ENCODE data around the gene SLC9A8.

SLC9A8 gene

GRCh38 chr20:49791165-49791564 lies 21.5 kb upstream of the SLC9A8 start:
- no peak for TF ChIP-seq ZFX (IDR thresholded peaks at IDR 0.05; ENCODE audit: borderline replicate concordance)
- TF ChIP-seq, protein P1, sequence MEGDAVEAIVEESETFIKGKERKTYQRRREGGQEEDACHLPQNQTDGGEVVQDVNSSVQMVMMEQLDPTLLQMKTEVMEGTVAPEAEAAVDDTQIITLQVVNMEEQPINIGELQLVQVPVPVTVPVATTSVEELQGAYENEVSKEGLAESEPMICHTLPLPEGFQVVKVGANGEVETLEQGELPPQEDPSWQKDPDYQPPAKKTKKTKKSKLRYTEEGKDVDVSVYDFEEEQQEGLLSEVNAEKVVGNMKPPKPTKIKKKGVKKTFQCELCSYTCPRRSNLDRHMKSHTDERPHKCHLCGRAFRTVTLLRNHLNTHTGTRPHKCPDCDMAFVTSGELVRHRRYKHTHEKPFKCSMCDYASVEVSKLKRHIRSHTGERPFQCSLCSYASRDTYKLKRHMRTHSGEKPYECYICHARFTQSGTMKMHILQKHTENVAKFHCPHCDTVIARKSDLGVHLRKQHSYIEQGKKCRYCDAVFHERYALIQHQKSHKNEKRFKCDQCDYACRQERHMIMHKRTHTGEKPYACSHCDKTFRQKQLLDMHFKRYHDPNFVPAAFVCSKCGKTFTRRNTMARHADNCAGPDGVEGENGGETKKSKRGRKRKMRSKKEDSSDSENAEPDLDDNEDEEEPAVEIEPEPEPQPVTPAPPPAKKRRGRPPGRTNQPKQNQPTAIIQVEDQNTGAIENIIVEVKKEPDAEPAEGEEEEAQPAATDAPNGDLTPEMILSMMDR (IDR thresholded peaks at IDR 0.05): no peak

DNA sequence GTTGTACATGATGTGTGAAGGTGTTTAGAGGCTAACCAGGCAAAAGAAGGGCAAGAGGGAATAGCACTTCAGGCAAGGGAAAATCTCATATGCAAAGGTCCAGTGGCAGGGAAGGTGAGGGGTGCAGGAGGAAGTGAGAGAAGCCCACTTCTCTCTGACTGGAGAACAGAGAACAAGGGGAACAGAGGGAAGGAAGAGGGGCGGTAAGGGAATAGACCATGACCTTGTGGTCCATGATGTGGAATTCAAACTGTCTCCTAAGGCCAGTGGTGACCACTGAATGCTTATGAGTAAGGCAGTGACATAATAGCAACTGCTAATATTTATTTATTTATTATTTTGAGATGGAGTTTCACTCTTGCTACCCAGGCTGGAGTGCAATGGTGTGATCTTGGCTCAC lies 20.6 kb upstream of the SLC9A8 start:
- no peak for TF ChIP-seq ZFX (IDR thresholded peaks at IDR 0.05; ENCODE audit: borderline replicate concordance)
- TF ChIP-seq, protein P1 (IDR thresholded peaks at IDR 0.05): no peak
- H3K27ac ChIP-seq: no peak overlapping the region

More at GRCh38 chr20:49791165-49791564, 21.5 kb upstream of the SLC9A8 start:
- H3K27ac ChIP-seq: no peak overlapping the region

- TF ChIP-seq, protein P1 (IDR thresholded peaks at IDR 0.05): no peak
- TF ChIP-seq ZFX (IDR thresholded peaks at IDR 0.05; ENCODE audit: borderline replicate concordance): no peak
- H3K27ac ChIP-seq: no peak overlapping the region
Observed at GRCh38 chr20:49792611-49793010, 20.0 kb upstream of the SLC9A8 start.

DNA sequence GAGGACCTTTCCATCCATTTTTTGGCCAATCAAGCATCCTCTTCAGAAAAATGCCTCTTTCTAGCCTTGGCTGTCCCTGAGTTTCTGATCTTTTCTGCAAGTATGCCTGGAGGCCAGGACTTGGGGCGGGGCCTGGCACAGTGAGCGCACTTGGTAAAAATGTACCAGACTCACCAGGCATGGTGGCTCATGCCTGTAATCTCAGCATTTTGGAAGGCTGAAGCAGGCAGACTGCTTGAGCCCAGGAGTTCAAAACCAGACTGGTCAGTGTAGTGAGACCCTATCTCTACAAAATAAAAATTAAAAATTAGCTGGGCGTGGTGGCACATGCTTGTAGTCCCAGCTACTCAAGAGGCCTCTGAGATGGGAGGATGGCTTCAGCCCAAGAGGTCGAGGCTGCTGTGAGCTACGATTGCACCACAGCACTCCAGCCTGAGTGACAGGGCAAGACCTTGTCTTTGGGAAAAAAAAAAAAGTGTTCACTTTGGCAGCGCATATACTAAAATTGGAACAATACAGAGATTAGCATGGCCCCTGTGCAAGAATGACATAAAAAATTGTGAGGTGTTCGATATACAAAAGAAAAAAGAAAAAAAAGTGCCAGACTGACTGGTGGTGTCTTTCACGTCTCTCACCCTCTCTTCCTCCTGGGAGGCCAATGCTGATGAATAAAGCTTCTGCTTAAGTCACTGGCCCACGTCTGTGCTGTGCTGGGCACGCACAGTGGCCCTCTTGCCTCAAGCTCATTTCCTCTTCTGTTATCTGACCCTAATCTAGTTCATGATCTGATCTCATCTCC lies 18.1 kb upstream of the SLC9A8 start:
- TF ChIP-seq, protein P1 (IDR thresholded peaks at IDR 0.05): no peak
- TF ChIP-seq ZFX (IDR thresholded peaks at IDR 0.05; ENCODE audit: borderline replicate concordance): no peak
- H3K27ac ChIP-seq: peak overlapping the region; percentile 44

DNA sequence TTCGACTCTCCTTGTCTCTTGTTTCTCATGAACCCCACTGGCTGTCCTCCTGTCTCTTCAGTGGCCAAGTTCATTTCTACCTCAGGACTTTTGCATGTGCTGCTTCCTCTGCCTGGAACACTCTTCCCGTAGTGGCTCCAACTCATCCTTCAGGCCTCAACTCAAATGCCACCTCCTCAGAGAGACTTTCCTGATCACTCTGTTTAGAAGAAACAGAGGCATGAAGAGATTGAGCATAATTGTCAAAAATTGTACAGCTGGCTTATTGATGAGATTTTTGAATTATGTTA lies 17.5 kb upstream of the SLC9A8 start:
- TF ChIP-seq ZFX (IDR thresholded peaks at IDR 0.05; ENCODE audit: borderline replicate concordance): no peak
- TF ChIP-seq, protein P1 (IDR thresholded peaks at IDR 0.05): no peak
- no peak overlapping the region for H3K27ac ChIP-seq

DNA sequence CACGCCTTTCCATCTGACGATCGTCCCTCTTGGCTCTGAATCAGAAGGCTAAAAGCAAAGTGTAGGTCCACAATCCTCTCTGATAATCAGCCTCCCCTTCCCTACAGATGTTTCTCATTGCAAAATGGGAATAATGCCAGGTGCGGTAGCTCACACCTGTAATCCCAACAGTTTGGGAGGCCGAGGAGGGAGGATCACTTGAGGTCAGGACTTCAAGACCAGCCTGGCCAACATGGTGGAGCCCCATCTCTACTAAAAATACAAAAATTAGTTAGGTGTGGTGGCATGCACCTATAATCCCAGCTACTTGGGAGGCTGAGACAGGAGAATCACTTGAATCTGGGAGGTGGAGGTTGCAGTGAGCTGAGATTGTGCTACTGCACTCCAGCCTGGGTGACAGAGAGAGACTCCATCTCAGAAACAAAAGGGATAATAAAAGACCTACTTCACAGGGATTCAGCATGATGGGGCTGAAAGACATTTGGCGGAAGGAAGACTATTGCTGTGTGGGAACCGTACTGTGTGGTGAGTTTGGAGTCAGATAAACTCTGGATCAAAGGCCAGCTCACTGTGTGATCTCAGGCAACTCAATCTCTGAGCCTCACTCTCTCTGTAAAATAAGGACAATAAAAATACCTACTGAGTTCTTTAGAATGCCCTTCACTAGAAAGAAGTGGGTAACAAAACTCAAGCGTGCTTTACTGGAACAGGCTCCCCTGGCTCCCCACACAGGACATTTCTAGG lies 15.9 kb upstream of the SLC9A8 start:
- TF ChIP-seq, protein P1 (IDR thresholded peaks at IDR 0.05): no peak
- TF ChIP-seq ZFX (IDR thresholded peaks at IDR 0.05; ENCODE audit: borderline replicate concordance): no peak
- H3K27ac ChIP-seq: no peak overlapping the region

DNA sequence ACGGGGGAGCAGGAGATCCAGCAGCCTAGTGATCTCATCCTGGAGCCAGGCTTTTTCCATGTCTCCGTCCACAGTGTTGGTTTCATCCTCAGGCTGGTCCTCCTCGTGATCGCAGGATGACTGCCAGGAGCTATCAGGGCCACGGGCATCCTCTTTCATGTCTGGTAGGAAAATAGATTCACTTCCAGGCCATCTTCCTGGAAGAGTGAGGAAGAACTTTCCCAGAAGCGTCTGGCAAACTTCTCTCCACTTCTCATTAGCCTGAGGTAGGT lies 15.3 kb upstream of the SLC9A8 start:
- no peak overlapping the region for H3K27ac ChIP-seq
- TF ChIP-seq, protein P1 (IDR thresholded peaks at IDR 0.05): no peak
- no peak for TF ChIP-seq ZFX (IDR thresholded peaks at IDR 0.05; ENCODE audit: borderline replicate concordance)
